Heart left ventricle (tissue), 16 donors: ENCODE measurements around the gene ITGB1BP1. TPM values are rescaled to one million over a fixed set of nuclear protein-coding genes. Genes with fewer than 3 reads are reported as not detected.

ENCODE experiments used
- ATAC-seq, 4 donors: fragments of 200-7000 bp; cut with Tn5 transposase; one replicate each; pipeline ENCODE4 v1.9.1; 2020 to 2022; ENCODE audit warnings: moderate library complexity in 4 of 4, mild to moderate bottlenecking in 3 of 4, moderate number of reproducible peaks in 1 of 4
- DNase-seq, 5 donors: peaks; one replicate each; pipeline ENCODE4 v3.0.0-alpha.2; 2020
- H3K27ac ChIP-seq, 12 donors: fragments of 200-600 bp; sonication (generic) in 4 of 12; one replicate each; pipeline versions ENCODE4 v1.5.0 to v1.8.0; 2016 to 2022; ENCODE audit warnings: mild to moderate bottlenecking in 2 of 12
- H3K27me3 ChIP-seq, 9 donors: fragments of 200-600 bp; sonication (generic) in 2 of 9; one replicate each; pipeline versions ENCODE4 v1.5.1 to v1.8.0; 2016 to 2022; ENCODE audit warnings: mild to moderate bottlenecking in 3 of 9
- H3K36me3 ChIP-seq, 9 donors: fragments of 200-600 bp; sonication (generic) in 2 of 9; one replicate each; pipeline versions ENCODE4 v1.5.0 to v1.8.0; 2018 to 2022; ENCODE audit warnings: mild to moderate bottlenecking in 2 of 9
- H3K4me1 ChIP-seq, 12 donors: fragments of 200-600 bp; sonication (generic) in 4 of 12; one replicate each; pipeline versions ENCODE4 v1.5.0 to v1.8.0; 2016 to 2022; ENCODE audit warnings: mild to moderate bottlenecking in 3 of 12
- H3K4me3 ChIP-seq, 12 donors: fragments of 200-600 bp; sonication (generic) in 4 of 12; one replicate each; pipeline versions ENCODE4 v1.5.0 to v1.8.0; 2017 to 2022; ENCODE audit warnings: mild to moderate bottlenecking in 9 of 12, moderate library complexity in 4 of 12
- H3K9me3 ChIP-seq, 12 donors: fragments of 200-600 bp; sonication (generic) in 4 of 12; one replicate each; pipeline versions ENCODE4 v1.5.0 to v1.8.0; 2016 to 2022; ENCODE audit warnings: mild to moderate bottlenecking in 1 of 12
- POLR2A ChIP-seq, 2 donors: fragments of 450-650 bp; IDR thresholded peaks; one replicate each; pipeline ENCODE4 v1.6.1; 2017; ENCODE audit warnings: antibody characterized with exemption in 2 of 2, mild to moderate bottlenecking in 2 of 2, moderate library complexity in 2 of 2
- WGBS, 4 donors: extraction: QIAGEN DNeasy Blood & Tissue Kit in 2 of 4; methylation state at CpG; one replicate each; pipeline versions ENCODE4 v1.1.5 to v1.1.7; 2013 to 2018; 5-methylcytosine and 5-hydroxymethylcytosine counted together
- intact Hi-C, 10 donors: fragments of 100-400 bp; cut with DNase I; formaldehyde crosslinking; loops; one replicate each; pipeline versions ENCODE4 v1.11.1 to v1.14.2; 2022
- polyA plus RNA-seq, 2 donors: library from polyadenylated mRNA; stranded (reverse); fragments of 200-250 nt; gene quantifications; one replicate each; pipeline ENCODE4 v1.2.3, GENCODE V29; 2013
- total RNA-seq, 9 donors: library from RNA; depleted of rRNA in 2 of 9; stranded (reverse); fragments of >200 nt in 2 of 9; fragmentation: NEBNext Ultra II Directional in 3 of 9; extraction: Animal tissue kit (Norgen Biotek cat#: 25700) in 3 of 9; gene quantifications; one replicate each; pipeline versions ENCODE4 v1.1.0 to v1.2.4, GENCODE V29; 2016 to 2023
- TF ChIP-seq, protein P1 (sequence below), 12 donors: fragments of 200-600 bp; sonication (generic) in 4 of 12; IDR thresholded peaks; one replicate each; pipeline versions ENCODE4 v1.5.0 to v1.8.0; 2018 to 2022; ENCODE audit warnings: antibody characterized with exemption in 12 of 12, mild to moderate bottlenecking in 5 of 12
- donor health status: ischemic (EF 13 %, LVEDD 7.1; RV severe dilation, severe dysfunction).
- donor health status: healthy with polysubstance abuse.
- donor health status: DM: no; HTN: yes; CAD: no.
- donor health status: DM: no; HTN: no; CAD: no.
- donor health status: ischemic (EF 25% LVEDD 6.9; RV normal size, moderate dysfunction).
- donor health status: ischemic (EF 25% LVEDD 5.7; RV mildly dilated, moderate dysfunction).
- donor health status: healthy.
- donor health status: DM: yes; HTN: yes; CAD: no.
- donor health status: ischemic (EF 35%, LVEDD 5.7; RV mildly dilated, moderate dysfunction).
- donor health status: nonischemic (EF 11% LVEDD 7.7; RV severe dilation, severe dysfunction).
- donor health status: DM: yes; HTN: yes; CAD: no.
- donor health status: PGD.
- donor health status: ischemic (EF 29% LVEDD 5.4; RV normal size, mild dysfunction).
- donor health status: nonischemic (EF 23%, LVEDD 6.1; RV moderate dilation, normal function).

Gene ITGB1BP1
- total and polyA plus RNA-seq, 11 donors = 26.5 to 165 (median 104) TPM

- ATAC-seq (no peak), DNase-seq (no peak)
- TF ChIP-seq, protein P1, sequence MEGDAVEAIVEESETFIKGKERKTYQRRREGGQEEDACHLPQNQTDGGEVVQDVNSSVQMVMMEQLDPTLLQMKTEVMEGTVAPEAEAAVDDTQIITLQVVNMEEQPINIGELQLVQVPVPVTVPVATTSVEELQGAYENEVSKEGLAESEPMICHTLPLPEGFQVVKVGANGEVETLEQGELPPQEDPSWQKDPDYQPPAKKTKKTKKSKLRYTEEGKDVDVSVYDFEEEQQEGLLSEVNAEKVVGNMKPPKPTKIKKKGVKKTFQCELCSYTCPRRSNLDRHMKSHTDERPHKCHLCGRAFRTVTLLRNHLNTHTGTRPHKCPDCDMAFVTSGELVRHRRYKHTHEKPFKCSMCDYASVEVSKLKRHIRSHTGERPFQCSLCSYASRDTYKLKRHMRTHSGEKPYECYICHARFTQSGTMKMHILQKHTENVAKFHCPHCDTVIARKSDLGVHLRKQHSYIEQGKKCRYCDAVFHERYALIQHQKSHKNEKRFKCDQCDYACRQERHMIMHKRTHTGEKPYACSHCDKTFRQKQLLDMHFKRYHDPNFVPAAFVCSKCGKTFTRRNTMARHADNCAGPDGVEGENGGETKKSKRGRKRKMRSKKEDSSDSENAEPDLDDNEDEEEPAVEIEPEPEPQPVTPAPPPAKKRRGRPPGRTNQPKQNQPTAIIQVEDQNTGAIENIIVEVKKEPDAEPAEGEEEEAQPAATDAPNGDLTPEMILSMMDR (IDR thresholded peaks at IDR 0.05) = no peak
- TF ChIP-seq POLR2A (IDR thresholded peaks at IDR 0.05) = no peak
- Histone ChIP-seq H3K4me1 (peaks cover 0 to 24% (median 17%) of the 10 kb centered on the region in 12 donors), H3K4me3 (no peak overlapping the region), H3K9me3 (no peaks in the 10 kb centered on the region), H3K27me3 (no peaks in the 10 kb centered on the region), H3K27ac (no peak overlapping the region), H3K36me3 (peaks cover 0 to 81% (median 40%) of the 10 kb centered on the region in 9 donors)
- 94 to 96% (median 96%) methylated on average over 18 of the region's 18 CpGs for WGBS, 4 donors
- intact Hi-C loops = no loop called here
These were observed 49.1 kb downstream of the ITGB1BP1 start for GRCh38 chr2:9374071-9374730.

DNA sequence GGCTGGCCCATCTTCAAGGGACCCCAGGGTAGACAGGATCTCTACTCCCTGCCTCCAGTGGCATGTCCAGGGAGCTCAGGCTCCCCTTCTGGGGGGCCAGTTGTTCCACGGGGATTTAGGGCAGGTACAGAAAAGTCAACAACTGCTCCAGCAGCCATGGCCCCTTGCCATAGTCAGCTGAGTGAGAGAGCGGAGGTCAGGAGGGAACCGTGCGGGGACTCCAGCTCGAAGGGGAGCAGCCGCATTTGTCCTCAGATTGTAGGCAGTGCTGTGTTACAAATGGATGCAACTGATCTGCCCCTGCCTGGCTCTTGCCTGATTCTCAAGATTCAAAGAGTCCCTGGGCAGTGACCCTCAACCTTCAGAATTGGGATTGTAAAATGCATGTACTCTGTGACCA lies 49.9 kb downstream of the ITGB1BP1 start:
- Histone ChIP-seq H3K27me3 (no peaks in the 10 kb centered on the region), H3K4me1 (peaks cover 0 to 16% (median 11%) of the 10 kb centered on the region in 12 donors), H3K9me3 (no peaks in the 10 kb centered on the region), H3K27ac (no peak overlapping the region), H3K4me3 (no peak overlapping the region), H3K36me3 (peaks cover 0 to 83% (median 41%) of the 10 kb centered on the region in 9 donors)
- TF ChIP-seq POLR2A (IDR thresholded peaks at IDR 0.05) = no peak
- TF ChIP-seq, protein P1 (IDR thresholded peaks at IDR 0.05) = no peak
- 88 to 94% (median 89%) methylated on average over 5 to 6 of the region's 6 CpGs; no CpG with 5 or more reads in 1 of the 4 donors for WGBS, 4 donors
- intact Hi-C loops = no loop called here
- DNase-seq (no peak), ATAC-seq (no peak)

GRCh38 chr2:9373047-9373446 lies 50.3 kb downstream of the ITGB1BP1 start:
- Histone ChIP-seq H3K4me3 (no peak overlapping the region), H3K4me1 (peaks cover 0 to 13% (median 8%) of the 10 kb centered on the region in 12 donors), H3K27me3 (no peaks in the 10 kb centered on the region), H3K36me3 (peaks cover 0 to 88% (median 41%) of the 10 kb centered on the region in 9 donors), H3K9me3 (no peaks in the 10 kb centered on the region), H3K27ac (no peak overlapping the region)
- intact Hi-C loops = no loop called here
- 96 to 98% (median 97%) methylated on average over 11 to 17 of the region's 17 CpGs for WGBS, 4 donors
- TF ChIP-seq, protein P1 (IDR thresholded peaks at IDR 0.05) = no peak
- no peak for TF ChIP-seq POLR2A (IDR thresholded peaks at IDR 0.05)
- no peak for ATAC-seq
- DNase-seq = no peak

DNA sequence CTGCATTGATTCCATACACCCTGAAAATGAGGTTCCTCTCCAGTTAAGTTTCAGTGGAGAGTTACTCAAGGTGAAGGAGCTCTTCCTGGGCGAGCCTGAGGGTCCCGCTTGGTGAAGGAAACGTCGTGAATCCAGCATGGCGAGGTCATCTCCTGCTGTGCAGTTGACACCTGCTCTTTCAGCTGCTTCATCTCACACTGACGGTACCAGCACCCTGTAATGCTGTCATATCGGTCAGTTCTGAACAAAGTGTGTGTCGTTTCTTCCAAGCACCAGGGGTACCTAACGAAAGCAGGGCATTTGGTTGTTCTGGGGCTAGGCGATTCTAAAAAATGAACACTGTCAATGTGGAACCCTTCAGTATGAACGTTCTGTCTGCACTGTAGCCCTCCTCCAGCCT lies 52.6 kb downstream of the ITGB1BP1 start:
- peaks cover 0 to 97% (median 57%) of the 10 kb centered on the region in 9 donors for H3K36me3 ChIP-seq
- intact Hi-C loops = loop anchor here in 1 of 10 donors (2.0 kb wide), 1 partner anchor 228 kb away; no protein-coding TSS in a partner anchor
- H3K27ac ChIP-seq = no peak overlapping the region
- H3K27me3 ChIP-seq = no peaks in the 10 kb centered on the region
- H3K4me1 ChIP-seq = peaks cover 0 to under 1% (median 0%) of the 10 kb centered on the region in 12 donors
- no peak overlapping the region for H3K4me3 ChIP-seq
- ATAC-seq = no peak
- TF ChIP-seq, protein P1 (IDR thresholded peaks at IDR 0.05) = no peak
- no peak for TF ChIP-seq POLR2A (IDR thresholded peaks at IDR 0.05)
- 86 to 92% (median 91%) methylated on average over 11 of the region's 11 CpGs for WGBS, 4 donors
- H3K9me3 ChIP-seq = no peaks in the 10 kb centered on the region
- DNase-seq = no peak
